Measurements from ENCODE around the gene PLXDC2.

PLXDC2 gene

DNA sequence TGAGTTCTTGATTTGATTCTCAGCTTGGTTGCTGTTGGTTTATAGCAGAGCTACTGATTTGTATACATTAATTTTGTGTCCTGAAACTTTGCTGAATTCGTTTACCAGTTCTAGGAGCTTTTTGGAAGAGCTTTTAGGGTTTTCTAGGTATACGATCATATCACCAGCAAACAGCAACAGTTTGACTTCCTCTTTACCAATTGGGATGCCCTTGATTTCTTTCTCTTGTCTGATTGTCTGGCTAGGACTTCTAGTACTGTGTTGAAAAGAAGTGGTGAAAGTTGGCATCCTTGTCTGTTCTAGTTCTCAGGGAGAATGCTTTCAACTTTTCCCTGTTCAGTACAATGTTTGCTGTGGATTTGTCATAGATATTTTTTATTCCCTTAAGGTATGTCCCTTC, 86.2 kb downstream of the PLXDC2 start:
- TF ChIP-seq, protein P1, sequence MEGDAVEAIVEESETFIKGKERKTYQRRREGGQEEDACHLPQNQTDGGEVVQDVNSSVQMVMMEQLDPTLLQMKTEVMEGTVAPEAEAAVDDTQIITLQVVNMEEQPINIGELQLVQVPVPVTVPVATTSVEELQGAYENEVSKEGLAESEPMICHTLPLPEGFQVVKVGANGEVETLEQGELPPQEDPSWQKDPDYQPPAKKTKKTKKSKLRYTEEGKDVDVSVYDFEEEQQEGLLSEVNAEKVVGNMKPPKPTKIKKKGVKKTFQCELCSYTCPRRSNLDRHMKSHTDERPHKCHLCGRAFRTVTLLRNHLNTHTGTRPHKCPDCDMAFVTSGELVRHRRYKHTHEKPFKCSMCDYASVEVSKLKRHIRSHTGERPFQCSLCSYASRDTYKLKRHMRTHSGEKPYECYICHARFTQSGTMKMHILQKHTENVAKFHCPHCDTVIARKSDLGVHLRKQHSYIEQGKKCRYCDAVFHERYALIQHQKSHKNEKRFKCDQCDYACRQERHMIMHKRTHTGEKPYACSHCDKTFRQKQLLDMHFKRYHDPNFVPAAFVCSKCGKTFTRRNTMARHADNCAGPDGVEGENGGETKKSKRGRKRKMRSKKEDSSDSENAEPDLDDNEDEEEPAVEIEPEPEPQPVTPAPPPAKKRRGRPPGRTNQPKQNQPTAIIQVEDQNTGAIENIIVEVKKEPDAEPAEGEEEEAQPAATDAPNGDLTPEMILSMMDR (IDR thresholded peaks at IDR 0.05; ENCODE audit: control insufficient read depth, extremely low read depth, insufficient read depth): no peak

DNA sequence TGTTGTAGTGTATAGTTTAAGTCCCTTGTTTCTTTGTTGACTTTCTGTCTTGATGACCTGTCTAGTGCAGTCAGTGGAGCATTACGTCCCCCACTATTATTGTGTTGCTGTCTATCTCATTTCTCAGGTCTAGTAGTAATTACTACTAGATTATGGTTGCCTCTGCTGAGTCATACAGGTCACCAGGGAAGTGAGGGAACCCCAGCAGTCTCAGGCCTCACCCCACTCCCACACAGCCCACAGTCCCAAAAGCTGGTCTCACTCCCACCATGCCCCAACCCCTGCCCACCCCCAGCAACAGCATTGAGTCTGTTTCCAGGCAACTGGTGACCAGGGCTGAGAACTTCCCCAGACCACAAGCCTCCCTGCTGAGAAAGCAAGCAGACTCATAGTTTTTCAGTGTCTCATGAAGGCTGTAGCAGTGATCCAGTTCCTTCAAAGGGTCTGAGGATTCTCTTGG, 88.0 kb downstream of the PLXDC2 start:
- DNase-seq (ENCODE audit: low read depth): no peak
- no peak overlapping the region for H3K4me3 ChIP-seq (ENCODE audit: low read depth, low read length)
- TF ChIP-seq, protein P1 (IDR thresholded peaks at IDR 0.05; ENCODE audit: control insufficient read depth, extremely low read depth, insufficient read depth): no peak

More for the DNA sequence above, 86.2 kb downstream of the PLXDC2 start:
- no peak for DNase-seq (ENCODE audit: low read depth)
- H3K4me3 ChIP-seq (ENCODE audit: low read depth, low read length): no peak overlapping the region

GRCh38 chr10:19906108-19906791, 90.0 kb downstream of the PLXDC2 start:
- no peak for DNase-seq (ENCODE audit: low read depth)
- H3K4me3 ChIP-seq (ENCODE audit: low read depth, low read length): no peak overlapping the region
- TF ChIP-seq, protein P1 (IDR thresholded peaks at IDR 0.05; ENCODE audit: control insufficient read depth, extremely low read depth, insufficient read depth): no peak

DNA sequence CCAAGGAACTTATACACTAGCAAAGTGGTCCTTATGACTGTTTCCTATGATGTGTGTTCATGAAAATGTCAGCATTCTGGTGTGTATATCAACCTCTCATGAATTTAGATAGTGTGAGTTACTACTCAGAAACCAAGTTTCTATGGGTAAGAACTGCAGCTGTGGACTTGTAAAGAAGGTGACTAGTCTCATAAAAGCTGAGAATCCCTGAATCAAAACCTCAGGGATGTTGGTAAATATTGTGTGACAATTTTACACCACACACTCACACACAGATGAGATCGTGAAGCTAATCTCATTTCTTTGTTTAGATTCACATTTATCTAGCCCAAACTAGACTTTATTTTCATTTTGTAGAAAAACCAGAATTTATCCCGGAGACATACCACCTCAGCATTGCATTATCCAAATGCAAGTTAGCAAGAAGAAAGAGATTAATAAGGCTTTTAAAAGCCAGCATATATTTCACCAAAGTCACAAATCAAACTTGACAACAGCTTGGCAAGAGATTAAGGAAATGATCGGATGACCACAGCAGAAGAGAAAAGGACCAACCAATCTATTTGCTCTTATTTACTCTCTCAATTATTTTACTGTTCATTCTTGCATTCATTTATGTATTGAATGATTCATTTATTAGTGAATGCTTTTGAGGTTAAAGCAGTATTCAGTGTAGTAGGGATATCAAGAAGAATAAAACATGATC, 92.9 kb downstream of the PLXDC2 start:
- TF ChIP-seq, protein P1 (IDR thresholded peaks at IDR 0.05; ENCODE audit: control insufficient read depth, extremely low read depth, insufficient read depth): no peak
- DNase-seq (ENCODE audit: low read depth): no peak

GRCh38 chr10:19911886-19912285, 95.7 kb downstream of the PLXDC2 start:
- TF ChIP-seq, protein P1 (IDR thresholded peaks at IDR 0.05; ENCODE audit: control insufficient read depth, extremely low read depth, insufficient read depth): no peak
- no peak for DNase-seq (ENCODE audit: low read depth)
- no peak overlapping the region for H3K4me3 ChIP-seq (ENCODE audit: low read depth, low read length)

More for the DNA sequence above, 92.9 kb downstream of the PLXDC2 start:
- no peak overlapping the region for H3K4me3 ChIP-seq (ENCODE audit: low read depth, low read length)

- no peak overlapping the region for H3K4me3 ChIP-seq (ENCODE audit: low read depth, low read length)
- TF ChIP-seq, protein P1 (IDR thresholded peaks at IDR 0.05; ENCODE audit: control insufficient read depth, extremely low read depth, insufficient read depth): no peak
- DNase-seq (ENCODE audit: low read depth): no peak
These were observed 97.8 kb downstream of the PLXDC2 start for GRCh38 chr10:19913987-19914386.
